Activated gamma-delta T cell treated with Interleukin-2 at 50 U/mL for 16 hours (primary cell): Measurements from ENCODE around the gene PADI6.
A peak's percentile ranks its signal among the peaks of the same experiment; 100 is the strongest.

Experiments used
- DNase-seq: peaks from one replicate; pipeline ENCODE4 v3.0.0-alpha.2; 2020

Gene PADI6

DNA sequence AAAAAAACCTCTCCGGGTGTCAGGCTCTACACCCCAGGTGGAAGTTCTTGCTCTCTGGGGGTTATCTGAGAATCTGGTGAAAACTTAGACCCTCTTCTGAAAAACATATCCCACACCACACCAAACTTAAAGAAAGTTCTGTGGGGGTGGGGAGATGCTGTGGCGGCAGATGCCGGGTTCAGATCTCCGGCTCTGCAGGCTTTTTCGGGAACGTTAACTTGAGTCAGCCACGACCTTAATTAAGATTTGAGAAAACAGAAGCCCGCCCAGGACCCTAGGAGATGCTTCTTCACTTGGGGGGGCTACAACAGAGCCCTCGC, 65.2 kb downstream of the PADI6 start:
- DNase-seq, result no peak

DNA sequence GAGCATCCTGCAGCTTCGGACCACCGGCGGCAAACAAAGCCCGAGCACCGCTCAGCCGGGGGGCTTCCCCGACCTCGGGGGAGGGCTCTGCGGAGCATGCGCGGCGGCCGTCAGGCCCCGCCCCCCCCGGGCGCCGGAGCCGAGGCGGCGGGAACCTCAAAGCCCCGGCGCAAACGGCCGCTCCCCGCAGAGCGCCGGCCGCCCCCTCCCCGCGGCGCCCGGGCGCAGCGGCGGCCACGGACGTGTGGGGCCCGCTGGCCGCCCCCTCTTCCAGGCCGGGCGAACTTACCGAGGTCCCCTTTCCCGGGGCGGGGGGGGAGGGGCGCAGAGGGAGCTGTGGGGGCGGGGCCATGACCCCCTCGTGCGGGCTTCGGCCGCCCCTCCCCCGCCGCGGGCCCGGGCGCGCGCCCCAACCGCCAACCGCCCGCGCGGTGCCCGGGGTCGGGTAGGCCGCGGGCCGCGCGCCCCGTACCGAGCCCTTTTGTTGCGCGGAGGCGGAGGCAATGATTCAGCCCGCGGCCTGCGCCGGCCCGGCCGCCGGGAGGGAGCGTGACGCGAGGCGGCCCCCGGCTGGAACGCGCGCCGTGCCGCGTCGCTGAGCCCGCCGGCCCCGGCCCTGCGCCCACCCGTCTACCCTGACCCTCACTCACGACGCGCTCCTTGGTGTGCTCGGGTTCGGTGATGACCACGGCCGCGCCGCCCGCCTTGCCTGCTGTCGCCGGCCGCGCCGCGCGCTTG, 65.8 kb downstream of the PADI6 start:
- peak; percentile 34 for DNase-seq

DNA sequence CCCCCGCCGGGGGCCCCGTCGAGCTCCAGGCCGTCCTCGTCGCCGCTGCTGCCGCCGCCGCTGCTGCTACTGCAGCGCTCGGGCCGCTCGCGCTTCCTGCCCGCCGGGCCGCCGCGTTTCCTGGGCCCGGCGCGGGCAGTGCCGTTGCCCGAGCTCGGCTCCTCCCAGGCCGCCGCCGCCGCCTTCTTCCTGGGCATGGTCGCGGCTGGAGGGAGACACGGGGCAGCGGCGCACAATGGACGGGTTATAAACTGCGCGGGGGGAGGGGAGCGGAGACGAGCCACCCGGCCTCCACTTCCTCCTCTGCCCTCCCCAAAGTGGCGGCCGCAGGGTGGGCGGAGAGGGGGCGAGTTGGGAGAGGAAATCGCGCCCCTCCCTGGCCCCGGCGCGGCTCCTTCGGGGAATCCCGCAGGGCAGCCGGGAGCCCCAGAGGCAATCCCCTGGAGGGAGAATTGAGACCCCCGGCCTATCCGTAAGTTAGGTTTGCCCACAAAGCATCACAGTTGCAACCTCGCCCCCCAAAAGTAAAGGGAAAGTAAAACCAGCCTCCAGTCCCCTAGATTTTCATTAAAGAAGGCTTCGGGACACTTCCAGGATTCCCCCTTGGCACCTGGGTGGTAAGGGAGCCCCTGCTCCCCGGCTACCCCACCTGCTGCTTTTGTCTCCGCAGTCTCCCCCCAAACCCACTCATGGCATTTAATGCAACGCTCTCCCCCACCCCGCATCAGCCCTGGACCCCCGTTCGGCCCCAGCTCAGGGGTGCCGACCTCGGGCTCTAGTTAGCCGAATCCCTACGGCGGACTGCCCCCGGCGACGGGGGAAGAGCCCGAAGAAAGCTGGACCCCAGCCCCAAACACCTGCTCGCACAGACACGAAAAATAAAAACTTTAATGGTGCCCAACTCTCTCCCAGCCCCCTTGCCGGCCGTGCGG, 66.6 kb downstream of the PADI6 start:
- peak; percentile 67 for DNase-seq

DNA sequence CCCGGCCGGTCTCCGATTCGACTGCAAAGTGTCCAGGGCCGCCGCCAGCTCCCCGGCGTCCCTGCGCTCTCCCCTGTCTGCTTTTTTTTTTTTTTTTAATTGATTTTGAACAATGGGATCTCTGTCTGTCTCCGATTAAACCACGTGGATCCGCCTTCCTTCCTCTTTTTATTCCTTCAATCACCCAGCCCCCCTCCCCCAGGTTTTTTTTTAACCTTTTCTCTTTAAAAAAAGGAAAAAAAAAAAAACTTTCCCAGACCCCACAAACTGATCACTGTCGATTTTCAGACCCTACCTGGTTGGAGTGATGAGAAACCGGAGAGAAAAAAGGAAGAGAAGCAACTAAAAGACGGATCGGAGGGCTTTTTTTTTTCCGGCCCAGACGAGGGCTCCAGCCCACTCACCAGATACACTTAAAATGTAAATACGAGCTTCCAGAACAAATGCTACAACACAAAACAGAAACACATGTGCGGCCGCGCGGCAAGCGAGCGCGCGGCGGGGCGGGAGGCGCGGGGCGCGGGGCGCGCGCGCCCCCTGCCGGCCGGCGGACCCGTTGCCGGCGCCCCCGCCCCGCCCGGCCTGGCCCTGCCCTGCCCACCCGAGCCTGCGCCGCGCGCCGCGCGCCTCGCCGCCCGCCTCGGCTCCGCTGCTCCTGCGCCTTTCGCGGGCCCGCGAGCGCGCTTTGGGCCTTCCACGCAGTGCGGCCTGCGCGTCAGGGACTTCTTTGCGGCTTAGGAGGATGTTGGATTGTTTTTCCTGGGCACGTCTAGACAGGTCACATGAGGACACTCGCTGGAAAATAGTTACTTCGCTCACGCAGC, 67.5 kb downstream of the PADI6 start, which contains the start of gene RCC2:
RCC2 (minus strand) TSS at position 428 of the 824 bp plus-strand sequence. CDS start 1,163 bp downstream, outside the sequence.
- peak; percentile 62 for DNase-seq

DNA sequence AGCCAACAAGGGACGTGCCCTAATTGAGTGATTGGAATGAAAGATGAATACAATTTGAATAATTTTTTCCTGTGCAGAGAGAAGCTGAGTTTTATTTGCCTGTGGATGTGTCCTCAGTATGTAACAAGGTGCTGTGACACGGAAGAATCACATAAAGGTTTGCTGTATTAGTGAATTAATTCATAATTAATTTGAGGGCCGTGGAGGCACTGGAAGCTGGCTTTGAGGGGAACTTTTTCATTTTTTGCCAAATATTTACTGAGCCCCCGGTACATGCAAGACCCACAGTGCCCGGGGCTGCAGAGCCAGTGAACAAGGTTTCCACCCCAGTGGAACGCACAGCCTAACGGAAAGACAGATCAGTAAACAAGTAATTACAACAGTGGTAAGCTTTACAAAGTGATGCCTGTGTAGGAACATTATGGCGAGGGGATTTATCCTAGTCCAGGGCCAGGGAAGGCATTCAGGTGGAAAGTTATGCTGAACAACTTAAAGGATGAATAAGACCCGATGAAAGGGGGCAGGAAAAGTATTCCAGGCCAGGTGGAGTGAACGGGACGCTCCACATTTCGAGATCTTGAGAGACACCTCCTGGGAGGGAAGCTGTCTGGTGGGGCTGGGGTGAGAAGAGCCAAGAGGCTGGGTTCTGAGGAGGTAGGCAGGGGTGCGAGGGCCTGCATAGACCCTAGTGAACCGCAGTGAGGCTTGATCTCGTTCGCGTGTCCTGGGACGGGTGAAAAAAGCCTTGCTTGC, 68.3 kb downstream of the PADI6 start:
- no peak for DNase-seq

DNA sequence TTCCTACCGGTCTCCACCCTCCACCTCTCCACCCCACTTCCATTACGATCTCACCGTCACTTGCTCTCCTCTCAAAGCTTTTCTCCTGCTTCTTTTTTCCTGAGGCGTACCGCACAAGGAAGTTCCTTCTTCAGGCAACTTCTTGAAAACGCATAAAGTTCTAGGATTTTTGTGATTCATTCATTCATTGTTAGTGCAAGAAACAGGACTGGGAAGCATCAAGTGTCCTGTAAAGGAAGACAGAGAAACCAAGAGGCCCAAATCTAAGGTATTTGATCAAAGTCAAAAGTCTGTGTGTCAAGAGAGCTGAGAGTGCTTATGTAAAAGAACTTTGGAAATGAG, 68.8 kb downstream of the PADI6 start:
- DNase-seq, result no peak

DNA sequence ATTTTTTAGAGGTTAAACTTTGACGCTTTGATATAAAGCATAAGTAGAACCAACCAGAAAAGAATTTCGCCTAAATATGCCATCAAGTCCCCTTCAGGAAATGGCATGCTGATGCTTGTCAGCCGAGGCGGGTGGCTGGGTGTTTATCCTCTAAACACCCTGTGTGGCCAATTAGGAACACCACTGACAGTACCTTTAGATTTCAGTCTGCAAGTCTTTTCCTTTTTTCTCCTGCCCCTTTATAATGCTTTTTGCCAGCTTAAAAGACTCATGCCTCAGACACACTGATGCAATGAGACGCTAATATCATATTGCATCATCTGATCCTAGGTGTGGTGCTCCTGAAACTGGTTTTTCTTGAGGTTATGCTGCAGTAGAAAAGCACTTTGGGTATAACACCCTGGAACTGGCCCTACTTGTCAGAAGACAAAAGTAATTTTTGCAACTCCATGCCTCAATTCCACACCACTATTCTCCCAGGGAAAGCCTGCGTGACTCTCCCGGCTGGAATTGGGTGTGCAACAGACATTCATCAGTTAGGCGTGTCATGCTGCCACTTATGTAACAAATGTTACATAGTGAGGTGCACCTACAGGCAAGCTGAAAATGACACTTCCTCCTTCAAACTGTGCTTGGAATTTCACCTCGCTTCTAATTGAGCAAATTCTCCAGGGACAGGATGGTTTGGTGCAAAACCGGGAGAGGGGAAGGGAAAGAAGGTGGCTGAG, 69.4 kb downstream of the PADI6 start:
- no peak for DNase-seq

DNA sequence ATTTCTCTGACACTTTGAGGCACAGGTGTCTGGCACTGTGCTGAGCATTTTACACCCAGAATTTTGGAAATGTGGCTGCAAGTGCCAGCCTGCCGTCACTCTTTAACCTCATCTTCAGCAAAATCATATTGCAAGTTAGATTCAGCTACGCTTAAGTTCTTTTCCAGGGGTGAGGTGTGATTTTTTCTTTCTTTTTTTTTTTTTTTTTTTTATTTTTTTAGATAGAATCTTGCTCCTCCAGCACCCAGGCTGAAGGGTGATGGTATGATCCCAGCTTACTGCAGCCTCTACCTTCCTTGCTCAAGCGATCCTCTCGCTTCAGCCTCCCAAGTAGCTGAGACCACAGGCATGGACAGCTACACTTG, 70.0 kb downstream of the PADI6 start:
- DNase-seq, result no peak

DNA sequence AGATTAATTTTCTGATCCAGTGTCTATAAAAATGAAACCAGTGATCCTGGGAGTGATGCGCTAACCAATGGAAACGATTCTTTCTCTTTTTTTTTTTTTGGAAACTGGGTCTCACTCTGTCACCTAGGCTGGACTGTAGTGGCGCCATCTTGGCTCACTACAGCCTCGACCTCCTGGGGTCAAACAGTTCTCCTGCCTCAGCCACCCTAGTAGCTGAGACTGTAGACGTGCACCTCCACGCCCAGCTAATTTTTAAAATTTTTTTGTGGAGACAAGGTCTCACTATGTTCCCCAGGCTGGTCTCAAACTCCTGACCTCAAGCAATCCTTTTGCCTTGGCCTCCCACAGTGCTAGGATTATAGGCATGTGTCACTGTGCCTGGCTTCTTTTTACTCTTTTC, 70.8 kb downstream of the PADI6 start:
- no peak for DNase-seq

DNA sequence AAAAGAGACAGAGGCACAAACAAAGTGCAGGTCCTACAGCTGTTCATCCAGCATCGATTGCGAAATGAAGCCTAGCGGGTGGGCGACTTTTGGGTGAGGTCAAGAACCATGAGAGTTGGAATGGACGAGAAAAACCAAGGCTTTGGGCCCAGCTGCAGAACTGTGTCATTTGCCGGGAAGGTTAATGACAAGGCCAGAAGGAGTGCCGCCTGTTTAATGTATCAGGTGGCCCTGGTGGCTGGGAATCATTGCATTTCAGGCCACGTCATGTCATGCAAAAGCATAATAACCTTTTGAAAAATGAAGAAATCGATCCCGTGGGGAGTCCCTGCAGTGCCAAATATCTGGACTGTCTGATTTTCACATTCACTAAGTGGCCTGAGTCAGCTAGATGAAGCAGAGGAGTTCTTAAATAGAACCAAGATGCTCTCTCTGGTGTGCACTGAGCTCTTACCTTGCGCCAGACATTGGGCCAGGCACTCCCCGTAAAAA, 75.6 kb downstream of the PADI6 start:
- DNase-seq, result no peak
